ENCODE measurements around the gene AK1. TPM values are rescaled to one million over a fixed set of nuclear protein-coding genes. Genes with fewer than 3 reads are reported as not detected.

Gene AK1
- total RNA-seq, 1 donor from 2014 or later, result 185 TPM

GRCh38 chr9:127893392-127893791 is 15.9 kb upstream of the AK1 start:
- Histone ChIP-seq H3K9me3 (no peaks in the 10 kb centered on the region), H3K36me3 (peaks cover 77% of the 10 kb centered on the region), H3K4me3 (no peak overlapping the region), H3K27me3 (ENCODE audit: low read depth) (no peaks in the 10 kb centered on the region), H3K4me1 (peaks cover 22% of the 10 kb centered on the region), H3K27ac (no peak overlapping the region)
- intact Hi-C loops (cut with DNase I), result no loop called here
- no peak for TF ChIP-seq CTCF (IDR thresholded peaks at IDR 0.05)
- ATAC-seq (no peak), DNase-seq (no peak)

GRCh38 chr9:127892831-127893230 is 15.4 kb upstream of the AK1 start:
- H3K4me1 ChIP-seq, result peaks cover 17% of the 10 kb centered on the region
- H3K27me3 ChIP-seq (ENCODE audit: low read depth), result no peaks in the 10 kb centered on the region
- no peak overlapping the region for H3K4me3 ChIP-seq
- TF ChIP-seq CTCF (IDR thresholded peaks at IDR 0.05), result no peak
- no peaks in the 10 kb centered on the region for H3K9me3 ChIP-seq
- DNase-seq (no peak), ATAC-seq (no peak)
- peaks cover 83% of the 10 kb centered on the region for H3K36me3 ChIP-seq
- no peak overlapping the region for H3K27ac ChIP-seq
- intact Hi-C loops (cut with DNase I), result no loop called here

GRCh38 chr9:127890053-127890452 is 12.6 kb upstream of the AK1 start:
- Histone ChIP-seq H3K4me3 (no peak overlapping the region), H3K27ac (no peak overlapping the region), H3K36me3 (peaks cover 96% of the 10 kb centered on the region), H3K27me3 (ENCODE audit: low read depth) (no peaks in the 10 kb centered on the region), H3K4me1 (peaks cover under 1% of the 10 kb centered on the region), H3K9me3 (no peaks in the 10 kb centered on the region)
- DNase-seq (no peak), ATAC-seq (no peak)
- no peak for TF ChIP-seq CTCF (IDR thresholded peaks at IDR 0.05)
- intact Hi-C loops (cut with DNase I), result no loop called here

GRCh38 chr9:127887792-127888191 is 10.3 kb upstream of the AK1 start:
- intact Hi-C loops (cut with DNase I), result no loop called here
- H3K4me3 ChIP-seq, result no peak overlapping the region
- no peak overlapping the region for H3K27ac ChIP-seq
- peaks cover 79% of the 10 kb centered on the region for H3K36me3 ChIP-seq
- TF ChIP-seq CTCF (IDR thresholded peaks at IDR 0.05), result no peak
- H3K27me3 ChIP-seq (ENCODE audit: low read depth), result no peaks in the 10 kb centered on the region
- no peak for DNase-seq
- no peak for ATAC-seq
- peaks cover 8% of the 10 kb centered on the region for H3K4me1 ChIP-seq
- H3K9me3 ChIP-seq, result no peaks in the 10 kb centered on the region

- H3K9me3 ChIP-seq, result no peaks in the 10 kb centered on the region
- DNase-seq, result no peak
- intact Hi-C loops (cut with DNase I), result no loop called here
- H3K27ac ChIP-seq, result no peak overlapping the region
- ATAC-seq, result no peak
- no peak overlapping the region for H3K4me3 ChIP-seq
- peaks cover 8% of the 10 kb centered on the region for H3K4me1 ChIP-seq
- no peaks in the 10 kb centered on the region for H3K27me3 ChIP-seq (ENCODE audit: low read depth)
- TF ChIP-seq CTCF (IDR thresholded peaks at IDR 0.05), result no peak
- peaks cover 68% of the 10 kb centered on the region for H3K36me3 ChIP-seq
Observed at GRCh38 chr9:127886401-127886972, 9.0 kb upstream of the AK1 start.

Measured in lower lobe of right lung (tissue), 2 donors.